GM19240 (cell line): ENCODE measurements around the gene TTC32.
"Not testable (repeated sequence)": the region's sequence is repeated elsewhere in the genome, so short reads cannot be mapped to it uniquely, and the experiment has no call there.

Experiments used
- DNase-seq: peaks from one replicate; pipeline ENCODE4 v3.0.0; 2011; ENCODE audit warnings: low spot score; ENCODE audit not compliant: insufficient read length

TTC32 gene

DNA sequence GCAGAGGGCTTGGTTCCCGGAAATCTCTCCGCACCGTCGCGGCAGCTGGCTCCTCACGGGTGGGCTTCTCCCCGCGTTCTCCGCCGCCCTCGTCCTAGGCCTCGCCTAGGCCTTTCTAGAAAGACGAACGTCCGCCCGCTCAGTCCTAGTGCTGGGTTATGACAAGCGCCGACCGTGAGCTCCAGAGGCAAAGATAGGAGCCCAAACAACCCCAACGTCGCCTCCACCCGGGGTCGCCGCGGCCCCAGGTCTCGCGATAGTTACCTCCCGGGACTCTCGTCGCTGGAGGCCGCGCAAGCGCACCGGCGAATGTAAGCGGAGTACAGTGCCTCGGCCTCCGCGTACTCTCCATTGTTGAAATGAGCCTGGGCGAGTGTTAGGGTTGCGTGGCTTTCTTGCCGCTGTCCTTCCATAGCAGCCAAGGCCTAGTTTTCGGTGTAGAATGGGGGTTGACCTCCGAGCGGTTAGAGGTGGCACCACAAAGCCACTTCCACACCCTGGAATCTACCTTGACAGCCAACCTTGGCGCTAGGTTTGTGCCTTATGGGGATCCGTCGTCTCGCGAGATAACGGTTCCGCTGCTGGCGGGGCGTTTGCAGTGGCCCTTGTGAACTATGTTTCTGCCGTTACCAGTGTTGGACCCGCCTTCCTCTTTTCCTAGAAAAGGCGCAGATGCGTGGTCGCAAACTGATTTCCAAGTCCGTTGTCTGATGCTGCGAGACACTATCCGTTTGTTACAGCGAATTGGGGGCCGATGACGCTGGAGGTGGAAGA lies at the start of gene TTC32:
Gene TTC32 (minus strand): TSS at position 542 of the 774 bp plus-strand sequence. CDS start 129 bp downstream, at position 413.
- peak; percentile 48 for DNase-seq

DNA sequence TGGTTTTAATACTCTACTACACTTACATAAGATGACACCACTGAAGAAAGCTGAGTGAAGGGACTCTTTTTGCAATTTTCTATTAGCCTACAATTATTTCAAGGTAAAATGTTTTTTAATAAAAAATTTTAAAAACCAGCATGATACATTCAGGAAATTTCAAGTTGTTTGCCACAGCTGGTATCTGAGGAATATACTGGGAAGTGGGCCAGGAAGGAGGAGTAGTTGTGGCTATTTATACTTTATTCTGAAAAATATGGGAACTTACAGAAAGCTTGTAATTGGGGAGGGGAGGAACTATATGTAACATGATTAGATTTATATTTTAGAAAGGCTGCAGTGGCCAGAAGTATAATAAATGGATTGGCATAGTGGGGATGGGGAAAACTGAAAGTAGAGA lies 47.3 kb upstream of the TTC32 start:
- no peak for DNase-seq

DNA sequence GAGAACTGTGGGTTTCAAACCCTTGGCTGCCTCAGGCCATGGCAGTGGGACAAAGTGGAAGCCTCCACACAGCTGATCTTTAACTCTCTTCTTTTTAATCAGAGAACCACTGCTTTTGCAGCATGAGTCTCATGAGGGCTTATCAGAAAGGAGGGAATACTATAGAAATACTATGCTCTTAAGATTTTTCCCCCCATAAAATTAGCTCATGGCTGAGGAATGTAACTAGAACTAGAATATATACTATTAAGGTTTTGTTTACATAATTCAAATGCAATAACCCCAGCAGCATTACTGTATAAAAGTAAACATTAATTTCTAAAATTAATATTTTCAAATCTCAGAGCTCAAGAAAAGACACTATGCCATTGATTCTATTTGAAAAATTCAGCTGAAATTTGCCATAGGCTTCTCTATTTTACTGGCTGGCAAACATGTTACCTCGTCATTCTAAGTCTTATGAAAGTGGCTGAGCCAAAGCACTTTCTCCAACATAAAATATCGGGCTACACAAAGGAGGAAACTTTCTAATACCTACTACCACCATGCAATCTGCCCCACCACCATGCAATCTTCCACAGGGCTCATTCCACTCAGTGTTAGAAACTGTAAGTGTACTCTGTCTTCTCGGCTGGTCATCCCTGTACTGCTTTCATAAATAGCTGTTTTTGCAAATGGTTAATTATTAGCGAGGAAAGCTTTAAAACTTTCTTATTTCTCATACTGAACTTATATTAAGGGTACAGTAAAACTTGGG lies 45.6 kb upstream of the TTC32 start:
- DNase-seq: no peak

DNA sequence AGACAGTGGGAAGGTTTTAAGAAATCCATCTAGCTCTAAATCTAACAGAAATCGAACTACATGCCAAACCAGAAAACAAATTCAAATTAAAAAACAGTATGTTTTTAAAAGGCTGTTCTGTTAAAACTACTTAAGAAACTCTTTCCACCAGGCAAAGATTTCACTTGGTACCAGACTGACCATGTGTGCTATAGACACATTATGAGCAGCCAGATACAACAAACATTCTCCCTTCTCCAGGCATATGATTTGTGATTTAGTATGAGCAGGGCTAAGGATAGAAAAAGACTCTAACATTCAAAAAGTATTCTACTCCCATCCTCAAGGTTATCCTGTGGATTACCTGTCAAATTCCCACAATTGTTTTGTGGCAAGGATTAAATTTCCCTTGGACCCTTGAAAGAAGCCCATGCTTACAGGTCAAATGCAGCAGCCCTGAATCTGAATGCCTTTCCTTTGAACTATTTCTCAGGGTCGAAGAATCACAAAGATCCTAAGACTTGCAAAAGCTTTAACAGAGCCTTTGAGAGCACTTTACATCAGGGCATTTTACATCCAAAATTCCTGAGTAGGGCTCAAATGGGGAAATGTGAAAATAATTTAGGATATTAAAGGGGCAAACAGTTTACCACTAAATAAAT lies 42.5 kb upstream of the TTC32 start:
- DNase-seq: no peak

DNA sequence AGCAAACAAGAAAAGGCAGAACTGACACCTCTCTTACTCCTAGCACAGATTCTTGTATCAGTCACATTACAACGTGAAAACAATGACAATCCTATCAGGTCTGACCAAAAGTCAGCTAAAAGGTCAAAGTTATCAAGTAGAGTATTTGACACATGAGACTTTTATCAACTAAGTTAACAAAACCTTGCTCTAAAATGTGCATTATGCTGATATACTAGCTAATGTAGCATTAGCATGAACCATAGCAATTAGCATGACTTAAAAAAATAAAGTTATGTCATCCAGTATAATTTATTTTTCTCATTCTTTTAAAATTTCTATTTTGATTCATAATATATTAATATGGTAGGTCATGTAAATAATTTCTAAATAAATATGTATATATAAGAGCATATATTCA lies 41.4 kb upstream of the TTC32 start:
- DNase-seq: no peak

DNA sequence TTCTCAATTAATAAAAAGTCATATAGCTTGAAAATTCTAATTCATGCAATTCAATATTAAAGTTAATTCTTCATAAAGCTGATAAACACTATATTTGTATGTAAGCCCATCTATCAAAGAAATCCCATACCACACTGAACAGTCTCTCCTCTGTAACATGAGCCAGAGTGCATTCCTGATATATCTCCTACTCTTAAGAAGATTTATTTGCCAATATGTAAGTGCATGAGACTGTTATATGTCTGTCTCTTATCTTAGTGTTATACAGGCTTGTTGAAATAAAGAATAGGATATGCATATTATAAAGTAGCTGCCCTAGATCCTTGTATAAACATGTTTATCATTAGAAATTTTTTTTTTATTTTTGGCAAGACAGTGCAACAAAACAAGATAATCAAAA lies 40.4 kb upstream of the TTC32 start:
- no peak for DNase-seq

DNA sequence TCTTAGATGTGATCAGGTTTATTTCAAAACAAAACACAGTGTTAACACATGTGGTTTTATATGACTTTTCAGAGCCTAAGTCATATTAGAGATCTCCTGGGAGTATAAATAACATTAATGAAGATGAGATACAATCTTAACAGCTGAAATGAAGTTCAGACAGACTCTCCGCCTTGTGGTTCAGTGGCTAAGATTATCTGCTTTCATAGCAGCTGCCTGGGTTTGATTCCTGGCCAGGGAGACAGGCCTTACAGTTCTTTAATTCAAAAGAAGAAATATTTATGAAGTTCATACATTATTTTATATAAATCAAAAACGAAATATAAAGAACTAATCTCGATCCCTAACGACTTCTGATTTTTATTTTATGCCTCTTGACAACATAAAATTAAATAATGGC lies 35.2 kb upstream of the TTC32 start:
- no peak for DNase-seq

DNA sequence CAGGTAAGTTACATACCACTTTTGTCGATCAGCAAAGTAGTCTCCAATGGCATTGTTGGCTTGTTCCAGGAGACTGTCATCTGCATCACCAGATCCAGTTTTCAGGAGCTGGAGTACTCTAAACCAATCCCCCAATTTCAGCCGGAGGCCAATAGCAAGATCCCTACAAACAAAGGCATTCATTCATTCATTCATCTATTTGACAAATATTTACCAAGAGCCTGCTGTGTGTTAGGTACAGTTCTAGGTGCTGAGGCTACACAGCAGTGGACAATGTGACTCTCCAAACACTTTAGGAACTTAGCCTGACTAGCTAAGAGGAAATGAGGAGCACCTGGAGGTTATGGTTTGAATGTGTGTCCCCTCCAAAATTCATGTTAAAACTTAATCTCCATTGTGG lies 34.4 kb upstream of the TTC32 start:
- DNase-seq: no peak

DNA sequence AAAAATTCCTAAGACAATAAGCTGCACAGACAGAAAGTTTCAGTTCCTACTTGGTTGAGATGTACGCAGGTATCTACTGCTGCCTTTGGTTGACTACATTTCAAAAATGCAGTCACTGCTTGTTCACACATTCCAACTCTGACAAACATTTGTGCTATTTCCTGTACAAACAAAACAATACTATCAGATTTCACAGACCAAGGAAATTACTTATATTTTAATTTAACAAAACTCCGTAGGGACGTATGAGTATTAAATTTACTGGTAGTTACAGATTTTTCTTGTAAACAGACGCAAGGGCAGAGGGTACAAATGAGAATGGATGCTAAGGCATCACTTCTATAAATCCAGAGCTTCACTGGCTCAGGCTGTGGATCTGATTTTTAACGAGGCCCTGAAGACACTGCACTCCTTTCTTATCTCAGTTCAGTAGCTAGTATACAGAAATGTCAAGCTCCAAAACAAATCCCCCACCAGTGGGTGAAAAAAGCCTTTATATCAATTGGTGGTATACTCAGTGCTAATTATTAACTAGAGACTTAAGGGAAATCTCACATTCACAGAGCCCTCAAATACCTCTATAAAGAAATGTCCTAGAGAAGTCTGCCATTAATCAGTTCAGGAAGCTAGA lies 31.7 kb upstream of the TTC32 start:
- no peak for DNase-seq

DNA sequence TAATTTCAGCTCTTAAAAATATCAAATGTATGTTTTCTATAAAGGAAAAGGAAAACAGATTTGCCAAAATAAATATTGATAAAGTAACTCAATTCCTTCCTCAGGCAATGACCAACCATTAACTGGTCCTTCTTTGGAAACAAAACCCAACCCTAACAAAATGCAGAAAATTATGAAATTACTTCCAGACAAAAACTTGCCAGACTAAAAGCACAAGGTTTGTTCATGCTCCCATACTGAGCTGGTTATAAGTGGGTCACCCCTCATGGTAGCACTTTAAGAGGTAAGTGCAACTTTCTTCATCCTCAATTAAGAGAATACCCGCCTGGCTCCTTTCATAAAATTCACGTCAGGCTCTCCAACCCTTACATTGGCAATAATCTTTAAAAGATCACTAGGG lies 31.1 kb upstream of the TTC32 start:
- no peak for DNase-seq

DNA sequence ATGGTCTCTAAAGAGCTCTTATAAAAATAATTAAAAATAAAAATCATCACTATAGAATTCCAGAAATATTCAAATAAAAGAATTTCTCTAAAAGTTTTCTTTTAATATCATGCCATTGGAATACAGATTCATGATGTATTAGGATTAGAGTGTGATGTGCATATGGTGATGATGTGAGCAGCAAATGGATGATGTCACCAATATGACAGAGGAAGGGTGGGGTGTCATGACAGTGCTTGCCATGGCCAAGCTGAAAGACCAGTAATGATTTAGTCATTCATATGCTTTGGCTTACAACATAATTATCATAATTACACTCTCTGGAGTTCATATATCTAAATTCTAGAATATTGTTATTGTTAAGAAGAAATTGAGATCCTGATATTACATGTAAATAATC lies 27.4 kb upstream of the TTC32 start:
- DNase-seq: no peak

DNA sequence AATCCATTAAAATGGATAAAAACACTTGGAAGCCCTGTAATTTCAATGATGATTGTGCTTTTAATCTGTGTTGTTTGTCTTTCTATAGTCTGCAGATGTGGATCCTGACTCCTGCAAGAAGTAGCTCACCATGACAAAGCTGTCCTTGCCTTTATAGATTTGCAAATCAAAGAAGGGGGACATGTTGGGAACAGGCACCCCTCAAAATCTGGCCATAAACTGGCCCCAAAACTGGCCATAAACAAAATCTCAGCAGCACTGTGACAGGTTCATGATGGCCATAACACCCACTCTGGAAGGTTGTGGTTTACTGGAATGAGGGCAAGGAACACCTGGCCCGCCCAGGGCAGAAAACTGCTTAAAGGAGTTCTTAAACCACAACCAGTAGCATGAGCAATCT lies 26.0 kb upstream of the TTC32 start:
- DNase-seq: not testable (repeated sequence)

DNA sequence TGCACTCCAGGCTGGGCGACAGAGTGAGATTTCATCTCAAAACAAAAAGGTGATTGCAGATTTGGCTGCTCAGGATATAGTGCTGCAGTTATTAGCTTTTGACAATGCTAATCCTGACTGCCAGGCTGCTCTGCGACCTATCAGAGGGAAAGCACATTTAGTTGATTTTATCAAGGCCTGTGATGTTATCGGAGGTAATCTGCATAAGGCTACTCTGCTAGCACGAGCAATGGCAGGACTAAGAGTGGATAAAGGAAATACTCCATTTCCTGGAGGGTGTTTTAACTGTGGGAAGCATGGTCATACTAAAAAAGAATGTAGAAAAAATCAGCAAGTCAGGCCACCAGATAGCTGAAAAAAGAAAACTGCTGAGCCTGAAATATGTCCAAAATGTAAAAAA lies 22.7 kb upstream of the TTC32 start:
- DNase-seq: not testable (repeated sequence)

DNA sequence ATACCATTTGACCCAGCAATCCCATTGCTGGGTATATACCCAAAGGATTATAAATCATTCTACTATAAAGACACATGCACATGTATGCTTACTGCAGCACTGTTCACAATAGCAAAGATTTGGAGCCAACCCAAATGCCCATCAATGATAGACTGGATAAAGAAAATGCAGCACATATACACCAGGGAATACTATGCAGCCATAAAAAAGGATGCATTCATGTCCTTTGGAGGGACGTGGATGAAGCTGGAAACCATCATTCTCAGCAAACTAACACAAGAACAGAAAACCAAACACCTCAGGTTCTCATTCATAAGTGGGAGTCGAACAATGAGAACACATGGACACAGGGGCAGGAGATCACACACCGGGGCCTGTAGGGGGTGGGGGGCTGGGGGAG lies 20.4 kb upstream of the TTC32 start:
- not testable (repeated sequence) for DNase-seq

DNA sequence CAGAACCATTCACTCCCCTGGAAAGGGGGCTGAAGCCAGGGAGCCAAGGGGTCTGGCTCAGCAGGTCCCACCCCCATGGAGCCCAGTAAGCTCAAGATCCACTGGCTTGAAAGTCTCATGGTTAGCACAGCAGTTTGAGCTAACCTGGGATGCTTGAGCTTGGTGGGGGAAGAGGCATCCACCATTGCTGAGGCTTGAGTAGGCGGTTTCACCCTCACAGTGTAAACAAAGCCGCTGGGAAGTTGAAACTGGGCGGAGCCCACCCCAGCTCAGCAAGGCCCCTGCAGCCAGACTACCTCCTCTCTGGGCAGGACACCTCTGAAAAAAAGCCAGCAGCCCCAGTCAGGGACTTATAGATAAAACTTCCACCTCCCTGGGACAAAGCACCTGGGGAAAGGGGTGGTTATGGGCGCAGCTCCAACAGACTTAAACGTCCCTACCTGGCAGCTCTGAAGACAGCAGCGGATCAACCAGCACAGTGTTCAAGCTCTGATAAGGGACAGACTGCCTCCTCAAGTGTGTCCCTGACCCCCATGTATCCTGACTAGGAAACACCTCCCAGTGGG lies 14.7 kb upstream of the TTC32 start:
- DNase-seq: no peak

DNA sequence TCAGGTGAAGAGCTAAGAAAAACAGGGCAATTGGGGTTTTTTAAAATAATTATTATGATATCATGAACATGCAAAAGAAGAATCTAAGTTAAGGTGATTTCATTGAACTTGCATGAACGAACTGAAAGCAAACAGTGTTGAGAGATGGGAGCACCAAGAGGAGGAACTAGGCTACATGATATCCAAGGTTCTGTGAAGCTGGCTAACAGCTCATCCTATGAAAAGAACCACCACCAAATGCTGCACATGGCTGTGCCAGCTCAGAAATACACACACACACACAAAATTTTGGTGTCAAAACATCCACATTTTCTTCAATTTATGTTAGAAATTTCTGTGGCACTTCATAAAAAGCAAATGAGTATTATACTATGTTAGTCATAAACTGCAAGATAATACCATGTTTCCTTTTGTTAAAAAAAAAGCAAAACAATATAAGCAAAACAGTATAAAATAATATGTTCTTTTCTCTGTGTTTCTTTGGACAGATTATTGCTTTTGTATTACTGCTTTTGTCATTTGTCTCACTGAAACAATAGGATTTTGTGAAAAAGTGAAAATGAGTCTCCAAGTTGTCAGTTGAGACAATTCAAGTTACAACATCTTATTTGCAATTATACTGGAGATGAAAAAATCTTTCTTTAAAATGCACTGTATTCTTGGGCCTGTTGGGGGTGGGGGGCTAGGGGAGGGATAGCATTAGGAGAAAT lies 12.6 kb upstream of the TTC32 start:
- DNase-seq: no peak

DNA sequence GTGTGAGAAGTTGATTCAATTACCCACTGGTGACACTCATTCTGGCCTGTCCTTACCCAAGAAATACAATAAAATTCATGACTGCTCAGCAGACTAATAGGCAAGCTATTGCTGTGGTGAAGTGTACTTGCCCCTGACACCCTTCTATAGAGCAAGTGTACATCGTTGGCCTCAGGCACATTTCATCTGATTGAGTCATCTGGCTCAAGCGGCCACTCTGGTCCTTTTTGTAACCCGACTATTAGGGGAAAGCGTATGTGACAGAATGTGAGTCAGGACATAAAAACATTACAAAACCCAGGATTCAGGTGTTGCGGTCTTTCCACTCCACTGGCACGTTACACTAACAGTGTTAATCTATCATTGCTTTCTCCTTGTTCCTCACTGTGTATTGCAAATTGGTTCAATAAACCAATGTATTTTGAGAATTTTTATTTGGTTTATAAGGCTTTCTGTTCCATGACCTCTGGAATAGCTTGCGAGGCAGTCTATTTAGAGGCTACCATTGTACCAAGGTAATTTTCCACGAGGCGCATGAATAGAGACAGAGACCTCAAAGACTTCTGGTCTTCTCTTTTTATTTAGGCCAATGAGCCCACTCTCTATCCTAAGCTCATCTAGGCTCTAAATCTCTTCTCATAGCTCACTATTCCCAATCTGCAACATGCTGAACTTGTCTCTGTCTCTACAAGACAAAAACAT lies 10.2 kb upstream of the TTC32 start:
- DNase-seq: no peak

DNA sequence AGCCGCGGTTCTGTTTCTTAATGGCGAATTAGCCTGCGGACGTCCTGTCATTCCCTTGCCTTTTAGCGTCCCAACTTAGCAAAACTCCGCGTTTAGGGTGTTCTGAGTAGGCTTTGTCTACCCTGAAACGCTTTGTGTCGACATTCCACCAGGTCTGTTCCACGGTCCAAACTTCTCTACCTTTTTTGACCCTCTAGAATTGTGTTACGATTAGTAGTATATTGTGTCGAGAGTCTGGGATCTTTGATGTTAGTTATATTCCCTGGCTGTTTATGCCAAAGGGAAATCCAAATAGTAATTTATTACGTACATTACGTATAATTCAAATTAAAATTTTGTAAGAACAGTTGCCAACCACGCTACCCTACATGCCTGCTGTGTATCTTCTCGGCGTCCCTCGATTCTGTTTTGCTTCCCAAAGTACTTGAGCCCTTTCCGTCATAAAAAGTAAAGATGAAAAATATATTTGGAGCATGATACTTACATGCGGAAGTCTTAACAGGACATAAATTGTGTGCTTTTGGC lies 495 bp upstream of the TTC32 start:
- no peak for DNase-seq

DNA sequence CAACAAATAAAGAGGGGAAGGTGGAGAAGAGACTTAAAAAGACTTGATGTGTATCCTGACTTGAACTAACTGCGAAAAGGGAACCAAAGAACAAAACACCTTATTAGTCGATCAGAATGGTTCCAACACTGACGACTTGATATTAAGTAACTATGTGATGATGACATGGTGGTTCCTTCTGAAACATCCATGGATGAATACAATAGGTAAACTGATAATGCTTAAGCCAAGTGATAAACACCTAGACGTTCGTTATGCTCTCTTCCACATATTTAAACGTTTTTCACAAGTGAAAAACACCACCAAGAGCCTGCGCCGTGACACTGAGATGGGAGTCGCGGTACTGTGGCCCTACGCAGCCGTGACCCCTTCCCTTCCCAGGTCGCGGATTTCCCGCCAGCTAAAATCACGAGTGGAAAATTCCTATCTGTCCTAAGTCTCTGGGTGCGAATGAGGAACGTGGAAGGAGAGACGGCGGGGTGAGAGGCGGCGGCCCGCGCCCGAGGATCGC lies 797 bp downstream of the TTC32 start:
- no peak for DNase-seq
